ENCODE results near the gene TSC2.
"Not testable (repeated sequence)": the region's sequence is repeated elsewhere in the genome, so short reads cannot be mapped to it uniquely, and the experiment has no call there.

DNA sequence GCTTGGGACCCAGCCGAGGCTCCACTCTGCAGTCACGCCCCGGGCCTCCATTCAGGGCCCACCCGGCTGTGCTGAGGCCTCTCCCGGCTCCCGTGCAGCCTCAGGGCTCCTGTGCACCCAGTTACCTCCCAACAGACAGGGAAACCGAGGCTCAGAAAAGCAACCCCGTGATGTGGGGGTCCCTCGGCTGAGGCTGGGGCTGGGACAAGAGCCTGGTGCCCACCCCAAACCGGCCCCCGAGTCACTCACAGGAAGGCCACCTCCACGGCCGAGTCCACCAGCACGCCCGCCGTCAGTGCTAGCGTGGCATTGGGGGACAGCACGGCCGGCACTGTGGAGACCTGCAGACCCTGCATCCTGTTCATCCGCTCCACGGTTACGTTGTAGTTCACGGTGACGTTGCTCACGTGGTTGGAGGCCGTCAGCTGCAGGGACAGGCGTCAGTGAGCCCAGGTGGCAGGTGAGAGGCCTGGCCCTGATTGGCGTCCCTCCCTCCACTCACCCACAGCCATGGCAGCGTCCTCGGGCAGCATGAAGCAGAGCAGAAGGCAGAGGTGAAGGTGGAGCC, 64.8 kb downstream of the TSC2 start:
- TF ChIP-seq, protein P1, sequence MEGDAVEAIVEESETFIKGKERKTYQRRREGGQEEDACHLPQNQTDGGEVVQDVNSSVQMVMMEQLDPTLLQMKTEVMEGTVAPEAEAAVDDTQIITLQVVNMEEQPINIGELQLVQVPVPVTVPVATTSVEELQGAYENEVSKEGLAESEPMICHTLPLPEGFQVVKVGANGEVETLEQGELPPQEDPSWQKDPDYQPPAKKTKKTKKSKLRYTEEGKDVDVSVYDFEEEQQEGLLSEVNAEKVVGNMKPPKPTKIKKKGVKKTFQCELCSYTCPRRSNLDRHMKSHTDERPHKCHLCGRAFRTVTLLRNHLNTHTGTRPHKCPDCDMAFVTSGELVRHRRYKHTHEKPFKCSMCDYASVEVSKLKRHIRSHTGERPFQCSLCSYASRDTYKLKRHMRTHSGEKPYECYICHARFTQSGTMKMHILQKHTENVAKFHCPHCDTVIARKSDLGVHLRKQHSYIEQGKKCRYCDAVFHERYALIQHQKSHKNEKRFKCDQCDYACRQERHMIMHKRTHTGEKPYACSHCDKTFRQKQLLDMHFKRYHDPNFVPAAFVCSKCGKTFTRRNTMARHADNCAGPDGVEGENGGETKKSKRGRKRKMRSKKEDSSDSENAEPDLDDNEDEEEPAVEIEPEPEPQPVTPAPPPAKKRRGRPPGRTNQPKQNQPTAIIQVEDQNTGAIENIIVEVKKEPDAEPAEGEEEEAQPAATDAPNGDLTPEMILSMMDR (IDR thresholded peaks at IDR 0.05): not testable (repeated sequence)
- not testable (repeated sequence) for TF ChIP-seq POLR2A, POLR2AphosphoS5 (IDR thresholded peaks at IDR 0.05)
